GM18858 (cell line): Measurements from ENCODE around the gene PRCC.

Experiments used
- ATAC-seq: cut with Tn5 transposase; IDR thresholded peaks from one replicate; pipeline ENCODE4 v1.9.1; 2021; ENCODE audit not compliant: unreplicated experiment

The PRCC gene

DNA sequence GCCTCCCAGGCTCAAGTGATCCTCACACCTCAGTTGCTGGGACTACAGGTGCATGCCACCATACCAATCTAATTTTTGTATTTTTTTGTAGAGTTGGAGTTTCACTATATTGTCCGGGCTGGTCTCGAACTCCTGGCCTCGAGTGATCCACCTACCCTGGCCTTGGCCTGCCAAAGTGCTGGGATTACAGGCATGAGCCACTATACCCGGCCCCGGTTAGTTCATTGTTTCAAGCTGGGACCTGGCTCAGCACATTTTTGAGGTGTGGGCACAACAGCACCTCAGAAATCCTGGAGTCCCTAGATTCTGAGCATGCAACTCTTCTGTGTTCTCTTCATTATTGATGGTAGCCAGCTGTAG lies 28.0 kb downstream of the PRCC start:
- no peak for ATAC-seq

DNA sequence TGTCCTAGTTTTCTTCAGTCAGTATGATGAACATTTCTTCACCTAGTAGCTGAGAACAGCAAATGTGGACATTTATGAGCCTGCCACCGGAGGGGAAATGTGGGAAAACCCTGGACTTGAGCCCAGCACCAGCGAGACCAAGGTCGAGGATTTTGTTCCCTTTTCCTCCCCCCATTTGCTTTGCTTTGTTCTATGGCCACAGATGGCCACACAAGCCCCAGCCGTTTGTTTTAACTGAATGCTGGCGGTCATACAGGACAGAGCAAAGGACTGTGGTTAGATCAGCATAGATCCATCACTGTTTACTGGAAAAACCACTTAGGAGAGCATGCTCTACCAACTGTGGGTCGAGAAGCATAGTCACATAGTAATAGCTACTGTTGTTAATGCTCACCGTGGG lies 28.5 kb downstream of the PRCC start:
- ATAC-seq: no peak

DNA sequence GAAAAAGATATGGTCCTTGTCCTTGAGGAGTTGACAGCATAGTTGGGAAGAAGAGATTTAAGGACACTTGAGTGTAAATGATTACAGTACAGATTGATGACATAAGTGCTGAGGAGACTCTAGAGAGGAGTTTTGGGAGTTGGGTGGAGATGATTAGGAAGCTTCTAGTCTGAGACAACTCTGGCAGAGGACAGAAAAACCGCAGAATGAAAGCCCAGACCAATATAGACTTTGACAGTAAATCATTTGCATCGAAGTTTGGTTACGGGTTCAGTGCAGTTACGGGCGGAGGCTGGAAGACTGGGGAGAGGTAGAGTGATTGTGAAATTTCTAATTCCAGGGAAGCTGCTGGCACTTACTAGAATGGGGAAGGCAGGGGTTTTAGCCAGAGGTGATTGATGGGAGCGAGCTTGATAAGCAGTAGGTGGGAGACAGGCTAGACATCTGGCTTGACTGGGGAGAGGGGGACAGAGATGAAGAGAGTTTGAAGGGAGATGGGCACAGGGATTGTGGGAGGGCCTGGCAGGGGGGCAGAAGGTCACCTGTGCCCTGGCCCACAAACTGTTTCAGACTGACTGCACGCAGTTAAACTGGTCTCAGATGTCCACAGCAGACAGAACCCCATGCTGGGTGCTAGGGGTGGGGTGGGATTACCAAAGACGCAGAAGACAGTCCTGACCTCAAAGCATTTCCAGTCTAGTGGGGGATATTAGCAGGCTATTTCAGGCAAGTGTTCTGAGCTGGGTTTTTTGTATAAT lies 29.2 kb downstream of the PRCC start:
- no peak for ATAC-seq

DNA sequence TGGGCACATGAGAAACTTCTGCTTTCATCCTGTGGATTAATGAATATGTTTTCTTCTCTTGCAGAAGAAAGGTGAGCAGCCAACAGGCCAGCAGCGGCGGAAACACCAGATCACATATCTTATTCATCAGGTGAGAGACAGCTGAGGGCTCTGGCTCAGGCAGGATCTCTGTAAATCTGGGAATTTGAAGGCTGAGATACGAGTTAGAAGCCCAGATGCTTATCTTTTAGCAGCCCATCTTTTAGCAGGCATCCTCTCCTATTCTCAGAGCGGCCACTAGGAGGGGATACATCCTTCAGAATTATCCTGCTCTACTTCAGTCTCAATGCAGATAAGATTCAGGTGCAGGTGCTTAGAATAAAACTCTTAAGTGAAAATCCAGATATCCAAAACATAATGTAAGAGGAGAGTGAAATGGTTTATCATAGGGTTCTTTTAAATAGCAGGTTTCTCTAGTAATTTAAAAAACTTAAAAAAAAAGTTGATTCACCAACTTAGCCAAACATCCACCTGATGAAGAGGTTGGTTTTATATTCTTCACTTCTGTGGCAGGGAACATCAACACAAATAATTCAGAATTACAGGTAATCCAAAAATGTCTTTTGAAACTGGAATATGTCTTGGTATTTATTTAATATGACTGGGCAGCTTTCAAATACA lies 30.0 kb downstream of the PRCC start:
- ATAC-seq: no peak

DNA sequence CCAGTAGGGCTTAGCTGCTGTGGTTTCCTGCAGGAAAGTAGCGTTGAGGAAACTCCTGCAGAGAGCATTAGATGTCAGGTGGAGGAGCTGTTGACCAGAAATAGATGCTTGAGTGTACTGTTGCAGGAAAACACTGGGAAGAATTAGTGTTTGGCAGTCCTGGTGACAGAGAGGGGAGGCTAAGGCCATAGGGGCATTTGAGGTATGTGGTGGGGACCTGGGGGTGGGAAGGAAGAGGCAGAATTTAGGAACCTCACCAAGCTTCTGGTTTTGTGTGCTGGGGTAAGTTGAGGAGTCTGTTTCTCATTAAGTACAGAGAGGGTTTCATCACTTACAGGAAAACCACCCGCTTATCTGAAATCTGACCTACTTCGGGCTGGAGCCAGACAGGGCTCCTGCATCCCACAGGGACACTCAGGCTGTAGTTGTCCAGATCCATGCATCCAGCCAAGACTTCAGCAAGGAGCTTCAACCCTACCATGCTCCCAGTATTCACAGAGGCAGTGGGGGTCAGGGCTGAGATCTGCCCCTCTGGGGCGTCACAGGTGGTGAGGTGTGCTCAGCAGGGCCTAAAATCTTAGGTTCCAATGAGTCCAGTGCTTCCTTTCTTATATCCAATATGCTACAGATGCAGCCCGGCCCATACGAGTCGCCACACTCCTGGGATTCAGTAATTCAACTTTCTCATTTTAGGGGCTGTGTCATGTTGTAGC lies 34.2 kb downstream of the PRCC start:
- ATAC-seq: no peak

DNA sequence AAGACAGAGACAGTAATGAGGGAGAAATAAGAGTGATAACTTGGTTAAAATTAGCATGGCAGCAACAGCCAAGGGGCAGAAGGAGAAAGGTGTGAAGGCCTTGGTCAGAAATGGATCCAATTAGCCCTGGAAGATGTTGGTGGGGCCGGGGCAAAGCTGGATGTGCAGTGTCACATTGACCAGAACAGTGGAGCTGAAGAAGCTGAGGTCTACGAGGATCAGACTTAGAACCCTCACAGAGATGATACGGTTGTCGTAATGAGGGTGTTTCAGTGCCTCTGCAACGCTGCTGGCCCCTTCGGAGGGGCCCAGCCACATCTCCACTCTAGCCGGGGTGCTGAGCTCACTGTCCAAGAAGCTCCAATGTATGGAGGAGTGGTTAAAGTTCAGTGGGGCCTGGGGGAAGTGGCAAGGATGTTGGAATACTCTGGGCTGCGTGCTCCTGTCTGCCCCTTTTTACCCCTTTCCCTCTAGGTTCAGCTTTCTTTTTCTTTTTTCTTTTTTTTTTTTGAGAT lies 35.1 kb downstream of the PRCC start:
- ATAC-seq: no peak

DNA sequence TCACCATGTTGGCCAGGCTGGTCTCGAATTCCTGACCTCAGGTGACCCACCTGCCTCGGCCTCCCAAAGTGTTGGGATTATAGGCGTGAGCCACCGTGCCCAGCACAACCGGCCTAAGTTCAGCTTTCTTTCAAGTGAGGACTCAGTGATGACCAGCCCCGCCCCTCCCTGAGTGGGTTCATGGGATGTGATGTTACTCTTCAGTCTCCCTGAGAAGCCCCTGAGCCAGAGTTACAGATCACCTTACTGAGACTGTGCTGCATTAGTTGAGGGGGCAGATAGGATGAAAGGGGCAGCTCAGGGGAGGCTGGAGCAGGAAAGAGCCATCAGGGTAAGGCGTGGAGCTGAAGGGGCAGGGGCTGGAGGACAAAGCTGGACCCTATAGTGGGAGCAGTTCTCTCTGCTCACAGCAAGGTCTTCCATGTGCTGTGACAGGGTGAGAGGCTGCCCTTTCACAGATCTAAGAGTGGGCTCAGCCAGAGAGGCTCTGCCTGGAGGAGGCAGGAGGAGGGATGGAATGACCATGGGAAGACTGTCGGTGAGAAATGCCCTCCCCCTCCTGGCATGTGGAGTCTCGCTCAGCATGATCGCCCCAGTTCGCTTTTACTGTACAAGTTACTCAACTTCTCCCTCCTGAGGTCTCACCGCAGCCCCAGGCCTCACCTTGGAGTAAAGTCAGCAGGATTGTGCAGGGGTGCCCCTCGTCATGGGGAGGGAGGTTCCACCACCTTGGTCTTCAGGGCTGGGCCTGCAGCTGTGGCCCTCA lies 35.9 kb downstream of the PRCC start:
- no peak for ATAC-seq

DNA sequence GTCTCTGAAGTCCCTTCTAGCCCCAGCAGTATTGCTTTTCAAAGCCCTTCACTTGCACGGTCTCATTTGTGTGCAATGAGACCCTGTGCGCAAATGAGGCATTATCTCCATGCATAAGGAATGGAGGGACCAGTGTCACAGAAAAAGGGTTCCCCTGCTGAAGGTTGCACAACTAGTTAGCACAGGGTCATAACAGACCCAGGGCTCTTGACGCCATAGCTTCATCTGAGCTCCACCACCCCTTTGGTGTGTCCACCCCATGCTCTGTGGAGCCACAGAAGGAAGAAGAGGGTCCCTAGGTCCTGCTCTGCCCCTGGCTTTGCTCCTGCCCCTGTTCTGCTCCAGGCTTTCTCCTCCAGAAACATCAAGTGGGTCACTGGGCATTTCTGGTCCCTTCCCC lies 36.7 kb downstream of the PRCC start:
- no peak for ATAC-seq

DNA sequence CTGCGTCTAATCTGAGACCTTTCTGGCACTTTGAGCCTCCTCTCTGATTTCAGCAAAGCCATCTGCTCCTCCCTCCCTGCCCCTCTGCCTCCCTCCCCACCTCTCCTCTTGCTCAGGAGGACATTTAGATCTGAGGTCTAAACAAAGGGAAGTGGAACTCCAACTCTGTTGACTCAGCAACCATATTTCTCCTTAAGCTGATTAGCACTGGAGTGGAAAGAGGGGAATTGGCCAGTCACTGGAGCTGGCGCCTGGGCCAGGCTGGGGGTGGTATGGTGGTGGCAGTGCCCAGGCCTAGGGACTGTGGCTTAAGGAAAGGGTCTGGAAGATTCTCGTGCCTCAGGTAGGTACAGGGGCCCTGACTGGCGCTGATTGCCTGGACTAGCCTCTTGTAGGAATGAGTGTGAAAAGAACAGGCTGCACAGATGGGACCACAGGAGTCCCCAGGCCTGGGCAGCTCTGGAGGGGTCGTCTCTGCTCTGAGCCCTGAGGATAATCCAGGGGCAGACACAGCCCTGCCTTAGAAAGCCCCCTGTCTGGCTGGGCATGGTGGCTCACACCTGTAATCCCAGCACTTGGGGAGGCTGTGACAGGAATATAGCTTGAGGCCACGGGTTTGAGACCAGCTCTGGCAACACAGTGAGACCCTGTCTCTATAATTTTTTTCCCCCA lies 37.4 kb downstream of the PRCC start:
- ATAC-seq: no peak

DNA sequence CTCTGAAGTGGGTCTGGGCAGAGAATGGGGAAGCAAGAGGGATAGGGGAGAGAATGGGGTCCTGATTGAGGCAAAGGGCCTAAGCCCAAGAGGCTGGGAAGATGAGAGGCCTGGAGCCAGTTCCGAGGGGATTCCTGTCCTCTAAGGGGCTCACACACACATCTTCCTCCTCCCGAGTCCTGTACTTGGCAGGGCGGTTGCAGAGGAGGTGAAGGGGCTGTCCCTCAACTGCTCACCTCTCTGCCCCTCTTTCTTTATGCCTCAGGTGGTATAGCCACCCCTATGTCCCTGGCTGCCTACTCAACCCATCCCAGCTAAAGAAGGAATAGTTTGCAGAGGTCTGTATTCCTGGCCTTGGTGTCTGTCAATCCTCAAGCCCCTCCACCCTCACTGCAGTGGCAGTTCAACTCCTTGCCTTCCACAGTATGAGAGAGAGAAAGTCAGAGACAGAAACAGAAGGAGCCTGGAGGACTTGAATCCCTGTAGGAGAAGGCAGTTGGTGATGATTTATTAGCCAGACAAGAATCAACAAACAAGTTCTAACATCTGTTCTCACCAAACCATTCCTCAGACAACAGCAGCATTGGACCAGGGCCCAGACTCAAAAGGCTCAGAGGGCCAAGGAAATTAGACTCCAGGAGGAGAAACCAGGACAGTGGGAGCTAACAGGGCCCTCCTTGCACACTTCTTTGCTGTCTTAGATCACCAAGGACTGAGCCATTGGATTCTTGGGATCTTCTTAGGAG lies 38.6 kb downstream of the PRCC start:
- no peak for ATAC-seq

DNA sequence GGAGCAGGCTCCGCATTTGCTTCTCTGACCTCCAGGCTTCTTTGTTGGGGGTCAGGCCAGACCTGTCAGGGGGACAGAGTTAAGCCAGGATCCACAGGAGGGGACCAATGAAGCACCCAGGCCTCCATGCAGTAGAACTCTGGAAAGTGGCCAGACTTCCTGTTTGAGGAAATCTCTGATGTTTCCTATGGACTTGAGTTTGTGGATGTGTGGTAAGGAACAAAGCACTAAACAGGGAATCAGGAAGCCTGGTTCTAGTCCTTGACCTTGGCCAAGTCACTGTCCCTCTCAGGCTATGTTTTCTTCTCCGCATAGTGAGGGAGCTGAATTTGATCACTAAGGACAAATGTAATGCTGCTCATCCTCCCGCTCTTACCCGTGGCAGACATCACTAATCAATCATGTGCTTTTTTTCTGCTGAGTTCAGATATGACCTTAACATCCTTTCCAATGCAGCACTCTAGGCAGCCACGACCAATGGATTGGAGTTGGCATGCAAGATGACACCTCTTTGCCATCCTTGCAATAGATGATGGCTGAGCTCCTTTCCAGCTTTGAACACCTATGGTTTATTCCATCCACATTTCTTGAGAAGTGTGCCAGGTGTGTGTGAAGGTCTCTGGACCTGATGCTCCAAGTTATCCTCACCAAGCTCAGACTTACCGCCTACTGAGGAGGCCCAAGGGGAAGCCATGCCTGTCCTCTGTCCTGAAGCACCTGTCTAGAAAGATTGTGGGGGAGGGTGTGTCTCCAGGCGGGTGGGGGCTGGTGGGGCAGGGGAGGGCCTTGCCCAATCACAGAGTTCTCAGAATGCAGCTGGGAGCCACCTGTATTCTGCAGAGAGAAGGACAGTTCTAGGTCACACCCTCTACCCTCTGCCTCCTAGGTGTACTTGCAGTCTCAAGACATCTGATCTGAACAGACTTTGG lies 39.4 kb downstream of the PRCC start:
- no peak for ATAC-seq

DNA sequence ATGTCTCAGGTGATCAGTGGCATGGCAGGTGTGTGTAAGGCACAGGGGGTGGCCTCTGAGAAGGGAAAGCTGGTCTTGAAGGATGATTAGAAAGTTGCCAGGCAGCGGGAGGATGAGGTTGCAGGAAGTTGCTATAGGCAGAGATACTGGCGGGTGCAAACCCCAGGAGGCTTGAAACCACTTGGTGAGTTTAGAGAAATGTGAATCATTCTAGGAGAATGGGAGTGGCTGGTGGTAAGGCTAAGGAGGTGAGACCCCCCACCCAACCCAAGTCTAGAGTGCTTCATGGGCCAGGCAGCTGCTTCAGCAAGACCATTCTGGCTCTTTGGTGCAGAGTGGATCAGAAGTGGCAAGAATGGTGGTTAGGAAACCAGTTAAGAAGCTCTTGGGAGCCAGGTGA lies 40.3 kb downstream of the PRCC start:
- ATAC-seq: no peak

DNA sequence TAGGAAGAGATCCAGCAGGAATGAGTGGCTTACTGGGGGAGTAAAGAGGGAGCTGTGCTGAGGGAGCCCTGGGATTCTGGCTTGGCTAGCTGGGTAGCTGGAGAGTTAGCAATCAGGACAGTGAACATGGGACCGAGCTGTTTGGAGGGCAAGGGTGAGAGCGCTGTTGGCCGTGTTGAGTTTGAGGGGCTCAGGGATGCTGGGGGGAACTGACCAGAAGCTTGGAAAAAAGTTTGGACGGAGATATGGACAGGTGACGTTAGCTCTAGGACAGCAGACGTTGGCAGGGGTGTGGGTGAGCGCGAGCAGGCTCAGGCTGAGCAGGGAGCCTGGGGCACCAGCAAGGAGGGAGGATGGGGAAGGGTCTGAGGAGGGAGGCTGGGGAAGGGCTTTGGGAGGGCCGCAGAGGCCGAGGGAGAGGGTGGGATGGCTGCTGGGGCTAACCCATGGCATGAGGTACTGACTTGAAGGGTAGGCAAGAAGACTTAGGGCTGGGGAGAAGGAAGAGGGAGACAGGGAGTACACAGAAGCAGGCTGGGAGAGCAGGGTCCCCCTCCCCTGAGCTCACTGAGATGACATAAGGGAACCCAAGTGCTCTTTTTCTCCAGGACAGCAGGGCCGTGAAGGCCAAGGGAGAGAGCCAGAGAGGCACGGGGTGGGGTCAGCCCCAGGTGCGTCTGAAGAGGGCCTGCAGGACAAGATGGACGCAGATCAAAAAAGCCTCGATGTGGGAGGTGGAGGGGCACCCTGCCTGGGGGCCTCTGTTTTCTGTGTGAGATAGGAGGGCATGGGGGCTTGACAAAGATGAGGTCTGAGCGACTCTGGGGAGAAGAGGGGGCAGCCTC lies 41.1 kb downstream of the PRCC start:
- no peak for ATAC-seq

DNA sequence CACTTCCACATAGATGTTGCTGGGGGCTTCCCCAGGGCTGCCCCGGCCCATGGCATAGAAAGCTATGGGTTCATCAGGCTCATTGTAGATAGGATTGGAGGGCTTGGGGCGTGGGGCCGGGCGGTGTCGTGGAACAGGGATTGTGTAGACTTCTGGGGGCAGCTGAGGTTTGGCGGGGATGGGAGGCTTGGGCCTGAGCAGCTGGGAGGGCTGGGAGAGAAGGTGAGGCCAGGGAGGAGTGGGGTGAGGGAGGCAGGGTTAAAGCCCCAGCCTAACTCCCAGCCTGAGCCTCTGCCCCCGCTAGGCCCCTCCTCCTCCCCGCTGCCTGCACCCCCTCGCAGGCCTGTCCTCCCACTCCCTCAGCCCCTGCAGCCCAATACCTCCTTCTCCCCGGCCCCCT lies 41.9 kb downstream of the PRCC start:
- ATAC-seq: no peak

DNA sequence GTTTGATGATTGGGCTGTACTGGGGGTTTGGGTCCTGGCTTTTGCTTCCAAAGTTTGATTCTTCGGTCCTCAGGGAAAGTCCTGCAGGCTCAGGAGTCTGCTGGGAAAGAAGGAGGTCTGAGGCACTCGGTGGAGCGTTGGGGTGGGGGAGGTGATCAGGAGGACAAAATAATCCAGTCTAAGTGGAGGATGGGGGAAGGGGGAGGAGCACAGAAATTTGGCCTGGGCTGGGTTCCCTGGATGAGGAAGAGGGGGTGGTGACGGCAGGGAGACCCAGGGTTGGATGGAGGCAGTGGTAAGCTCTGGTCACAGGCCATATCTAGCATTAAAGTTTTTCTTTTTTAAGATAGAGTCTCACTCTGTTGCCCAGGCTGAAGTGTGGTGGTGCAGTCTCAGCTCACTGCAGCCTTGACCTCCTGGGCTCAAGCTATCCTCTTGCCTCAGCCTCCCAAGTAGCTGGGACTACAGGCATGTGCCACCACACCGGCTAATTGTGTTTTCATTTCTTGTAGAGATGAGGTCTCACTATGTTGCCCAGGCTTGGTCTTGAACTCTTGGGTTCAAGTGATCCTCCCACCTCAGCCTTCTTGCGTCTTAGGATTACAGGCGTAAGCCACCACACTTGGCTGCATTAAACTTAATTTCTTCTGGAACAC lies 42.5 kb downstream of the PRCC start:
- no peak for ATAC-seq

DNA sequence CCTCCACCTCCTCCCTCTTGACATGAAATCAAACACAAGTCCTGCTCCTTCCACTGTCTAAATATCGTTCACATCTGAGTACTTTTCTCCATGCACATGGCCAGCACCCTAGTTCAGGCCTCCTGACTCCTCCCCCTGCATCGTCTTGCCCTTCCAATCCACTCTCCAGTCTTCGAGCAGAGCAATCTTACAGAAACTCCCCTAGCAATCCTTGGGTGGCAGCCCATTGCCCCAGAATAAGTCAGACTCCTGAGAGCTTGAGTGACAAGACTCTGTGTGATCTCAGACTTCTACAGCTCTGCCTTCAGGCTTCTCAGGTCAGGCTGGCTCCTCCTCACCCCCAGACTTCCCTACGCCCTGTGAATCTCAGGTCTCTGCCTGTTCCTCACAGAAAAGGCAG lies 43.8 kb downstream of the PRCC start:
- no peak for ATAC-seq

DNA sequence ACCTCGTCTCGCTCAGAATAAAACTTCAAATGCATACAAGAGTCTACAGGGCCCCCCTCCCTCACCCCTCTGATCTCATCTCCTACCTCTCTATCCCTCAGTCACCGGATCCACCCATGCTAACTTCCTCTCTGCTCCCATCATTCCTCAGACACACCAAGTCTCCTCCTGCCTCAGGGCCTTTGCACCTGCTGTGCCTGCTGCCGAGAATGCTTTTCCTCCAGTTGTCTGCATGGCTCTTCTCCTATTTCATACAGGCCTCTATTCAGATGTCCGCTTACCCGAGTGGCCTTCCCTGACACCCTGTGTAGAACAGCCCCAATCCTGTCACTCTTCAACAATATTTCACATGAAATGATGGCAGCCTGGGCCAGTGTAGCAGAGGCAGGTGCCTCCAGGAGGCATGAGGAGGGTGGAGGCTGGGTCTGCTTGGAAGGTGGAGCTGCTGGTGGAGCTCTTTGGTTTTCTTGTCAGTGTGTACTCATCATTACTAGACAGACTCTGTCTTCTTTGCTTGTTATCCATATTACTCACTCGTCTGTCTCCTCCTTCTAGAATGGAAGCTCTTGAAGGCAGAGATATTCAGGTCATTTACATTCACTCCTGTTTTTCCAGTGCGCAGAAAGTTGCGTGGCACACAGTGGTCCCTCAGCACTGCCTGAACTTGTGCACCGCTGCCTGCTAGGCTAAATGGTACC lies 45.1 kb downstream of the PRCC start:
- ATAC-seq: no peak
